ENCODE data around the gene GIPC1.

- no peak for TF ChIP-seq CTCF (IDR thresholded peaks at IDR 0.05)
- no peak for TF ChIP-seq SIN3A (IDR thresholded peaks at IDR 0.05; ENCODE audit: borderline replicate concordance, low read depth, low read length)
- TF ChIP-seq IRF3 (IDR thresholded peaks at IDR 0.05; ENCODE audit: low read depth, low read length), result no peak
- TF ChIP-seq NRF1 (IDR thresholded peaks at IDR 0.05; ENCODE audit: low read depth, low read length), result no peak
- TF ChIP-seq TAF1 (IDR thresholded peaks at IDR 0.05; ENCODE audit: borderline replicate concordance, low read depth, low read length), result no peak
These were observed 20.2 kb upstream of the GIPC1 start for GRCh38 chr19:14516048-14516534.
